Ishikawa (cell line): ENCODE results near the gene SDK1.

Experiments used
- CEBPB ChIP-seq: IDR thresholded peaks from 2 replicates; pipeline ENCODE4 v1.6.1; 2012
- EGR1 ChIP-seq: IDR thresholded peaks from 2 replicates; pipeline ENCODE4 v1.6.1; 2012
- EP300 ChIP-seq: IDR thresholded peaks from 2 replicates; pipeline ENCODE4 v1.6.1; 2012; ENCODE audit warnings: borderline replicate concordance
- MAX ChIP-seq: IDR thresholded peaks from 2 replicates; pipeline ENCODE4 v1.6.1; 2012
- RAD21 ChIP-seq: IDR thresholded peaks from 2 replicates; pipeline ENCODE4 v1.6.1; 2012; ENCODE audit warnings: low read depth
- REST ChIP-seq: IDR thresholded peaks from 2 replicates; pipeline ENCODE4 v1.6.1; 2012; ENCODE audit warnings: low read depth, mild to moderate bottlenecking
- TAF1 ChIP-seq: IDR thresholded peaks from 2 replicates; pipeline ENCODE4 v1.6.1; 2012; ENCODE audit warnings: low read depth, mild to moderate bottlenecking
- YY1 ChIP-seq: IDR thresholded peaks from 2 replicates; pipeline ENCODE4 v1.6.1; 2012; ENCODE audit warnings: low read depth
- ZBTB7A ChIP-seq: IDR thresholded peaks from 2 replicates; pipeline ENCODE4 v1.6.1; 2012; ENCODE audit warnings: low read depth

DNA sequence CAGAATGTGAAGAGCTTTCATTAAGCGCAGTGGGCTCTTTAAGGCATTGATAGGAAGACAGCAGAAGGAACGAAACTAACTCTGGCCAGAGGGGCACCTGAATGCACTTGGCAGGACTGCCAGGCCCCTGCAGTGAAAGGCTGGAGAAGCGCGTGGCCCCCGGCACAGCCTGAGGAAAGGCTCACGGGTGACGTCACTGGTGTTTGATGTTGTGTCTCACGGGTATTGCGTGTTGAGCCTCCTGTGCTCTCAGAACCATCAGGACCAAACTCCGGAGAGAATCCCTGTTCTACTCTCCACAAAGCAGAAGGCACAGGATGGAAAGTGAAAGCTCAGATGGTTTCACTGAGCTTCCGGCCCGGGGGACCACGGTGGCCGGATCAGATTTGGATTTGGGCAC is 865.3 kb downstream of the SDK1 start:
- TF ChIP-seq MAX = no peak
- TF ChIP-seq RAD21 = no peak
- TF ChIP-seq ZBTB7A = no peak
- TF ChIP-seq CEBPB = no peak
- TF ChIP-seq EGR1 = no peak
- no peak for TF ChIP-seq YY1
- TF ChIP-seq EP300 = no peak
- TF ChIP-seq TAF1 = no peak
- no peak for TF ChIP-seq REST
